Measurements from ENCODE around the gene CBX1. TPM values are rescaled to one million over a fixed set of nuclear protein-coding genes. Genes with fewer than 3 reads are reported as not detected.

CBX1 gene
- total RNA-seq, 6 donors from 2014 or later = 12.6 to 38.8 (median 28.0) TPM

DNA sequence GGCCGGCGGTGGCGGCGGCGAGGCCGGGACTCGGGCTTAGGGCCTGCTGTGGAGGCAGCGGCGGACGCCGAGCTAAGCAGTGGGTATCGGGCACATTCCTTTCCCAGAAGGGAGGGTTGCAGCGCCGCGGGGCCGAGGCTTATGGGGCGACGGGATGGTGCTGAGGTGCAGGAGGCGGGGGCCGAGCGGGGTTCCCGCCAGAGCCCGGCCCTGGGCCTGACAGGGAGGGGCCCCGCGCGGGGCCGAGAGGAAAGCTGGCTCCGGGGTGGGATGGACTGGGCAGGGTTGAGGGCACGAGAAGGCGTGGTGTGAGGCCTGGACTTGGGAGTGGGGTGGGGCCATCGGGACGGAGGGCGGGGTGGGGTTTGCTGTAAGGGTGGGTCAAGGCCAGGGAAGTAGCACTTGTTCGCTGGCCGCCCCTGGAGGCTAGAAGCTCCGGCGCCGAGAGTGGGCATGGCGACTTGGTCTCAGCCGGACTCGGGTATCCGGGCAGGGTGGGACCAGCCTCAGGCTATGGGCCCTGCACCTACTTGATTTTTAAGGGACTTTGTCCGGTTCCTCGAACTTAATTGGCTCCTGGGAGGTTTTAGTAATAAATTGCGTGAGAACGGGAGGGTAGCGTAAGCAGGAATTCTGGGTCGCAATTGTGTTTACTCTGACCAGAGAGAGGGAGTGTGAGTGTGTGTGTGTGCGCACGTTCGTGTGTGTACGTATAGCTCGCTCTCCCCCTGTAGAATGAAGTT lies 52.7 kb downstream of the CBX1 start:
- H3K27ac ChIP-seq = peak overlapping the region; percentile 94 to 98 (median 96)
- peaks cover 47 to 61% (median 52%) of the 10 kb centered on the region in 4 donors for H3K4me1 ChIP-seq
- peak; percentile 88 to 91 for ATAC-seq (ENCODE audit: low FRiP score in 2 of 2)
- H3K36me3 ChIP-seq = peaks cover 0 to 19% (median 9%) of the 10 kb centered on the region in 4 donors
- peak overlapping the region; percentile 69 to 94 (median 85) for H3K4me3 ChIP-seq
- peak; percentile 96 for DNase-seq
- H3K9me3 ChIP-seq = no peaks in the 10 kb centered on the region
- 0% methylated on average over 23 to 31 of the region's 53 CpGs for WGBS, 2 donors
- peak; percentile 44 to 94 for TF ChIP-seq POLR2AphosphoS5 (IDR thresholded peaks at IDR 0.05)
- TF ChIP-seq, protein P1, sequence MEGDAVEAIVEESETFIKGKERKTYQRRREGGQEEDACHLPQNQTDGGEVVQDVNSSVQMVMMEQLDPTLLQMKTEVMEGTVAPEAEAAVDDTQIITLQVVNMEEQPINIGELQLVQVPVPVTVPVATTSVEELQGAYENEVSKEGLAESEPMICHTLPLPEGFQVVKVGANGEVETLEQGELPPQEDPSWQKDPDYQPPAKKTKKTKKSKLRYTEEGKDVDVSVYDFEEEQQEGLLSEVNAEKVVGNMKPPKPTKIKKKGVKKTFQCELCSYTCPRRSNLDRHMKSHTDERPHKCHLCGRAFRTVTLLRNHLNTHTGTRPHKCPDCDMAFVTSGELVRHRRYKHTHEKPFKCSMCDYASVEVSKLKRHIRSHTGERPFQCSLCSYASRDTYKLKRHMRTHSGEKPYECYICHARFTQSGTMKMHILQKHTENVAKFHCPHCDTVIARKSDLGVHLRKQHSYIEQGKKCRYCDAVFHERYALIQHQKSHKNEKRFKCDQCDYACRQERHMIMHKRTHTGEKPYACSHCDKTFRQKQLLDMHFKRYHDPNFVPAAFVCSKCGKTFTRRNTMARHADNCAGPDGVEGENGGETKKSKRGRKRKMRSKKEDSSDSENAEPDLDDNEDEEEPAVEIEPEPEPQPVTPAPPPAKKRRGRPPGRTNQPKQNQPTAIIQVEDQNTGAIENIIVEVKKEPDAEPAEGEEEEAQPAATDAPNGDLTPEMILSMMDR (IDR thresholded peaks at IDR 0.05) = no peak
- TF ChIP-seq POLR2A (IDR thresholded peaks at IDR 0.05) = peak; percentile 18 to 81 (median 54)
- TF ChIP-seq EP300 (IDR thresholded peaks at IDR 0.05) = no peak
- no peaks in the 10 kb centered on the region for H3K27me3 ChIP-seq

DNA sequence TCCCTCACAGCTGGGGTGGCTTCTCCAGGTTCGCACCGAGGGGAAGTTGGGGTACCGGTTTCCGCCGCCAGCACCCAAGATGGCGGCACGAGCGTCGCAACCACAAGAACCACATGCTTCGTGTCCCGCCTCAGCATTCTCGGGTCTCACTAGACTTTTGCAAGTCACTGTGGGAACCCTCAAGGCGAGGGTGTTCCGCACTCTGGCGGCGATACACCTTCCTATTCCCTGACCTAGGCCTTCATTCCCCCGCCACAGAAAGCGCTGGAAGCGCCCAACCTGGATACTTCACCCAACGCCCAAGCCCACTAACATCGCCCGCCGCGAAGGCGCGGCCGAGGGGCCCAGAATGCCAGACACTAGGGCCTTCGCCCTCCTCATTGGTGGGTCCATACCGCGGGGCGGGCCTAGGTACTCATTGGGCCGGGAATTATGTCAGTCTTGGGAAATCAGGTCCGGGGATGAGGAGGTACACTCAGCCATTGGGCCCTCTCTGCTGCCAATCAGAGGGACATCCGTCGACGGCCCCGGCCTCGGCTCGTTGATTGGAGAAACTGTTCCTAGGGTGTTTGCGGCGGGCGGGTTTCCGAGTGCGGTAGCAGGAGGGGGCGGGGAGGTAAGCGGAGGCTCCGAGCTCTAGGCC lies 53.4 kb downstream of the CBX1 start, which contains the start of gene NFE2L1:
NFE2L1 (plus strand) TSS at position 619 of the 643 bp plus-strand sequence. CDS start 2,760 bp downstream, outside the sequence.
- Histone ChIP-seq H3K9me3 (no peaks in the 10 kb centered on the region), H3K4me3 (peak within 1 kb of the TSS; percentile 69 to 94 (median 85)), H3K4me1 (peaks cover 40 to 54% (median 45%) of the 10 kb centered on the region in 4 donors), H3K27me3 (no peaks in the 10 kb centered on the region), H3K36me3 (peaks cover 0 to 19% (median 9%) of the 10 kb centered on the region in 4 donors), H3K27ac (peak within 1 kb of the TSS; percentile 94 to 98 (median 96))
- peak; percentile 96 to 100 for DNase-seq
- WGBS, 2 donors = 1% methylated on average over 15 to 44 of the region's 47 CpGs
- peak; percentile 96 to 98 for ATAC-seq (ENCODE audit: low FRiP score in 2 of 2)
- TF ChIP-seq EP300 (IDR thresholded peaks at IDR 0.05) (no peak), POLR2AphosphoS5 (IDR thresholded peaks at IDR 0.05) (peak; percentile 60 to 73), POLR2A (IDR thresholded peaks at IDR 0.05) (peak; percentile 59 to 91 (median 84))
- TF ChIP-seq, protein P1 (IDR thresholded peaks at IDR 0.05) = peak in 1 of 6 experiments; percentile 45

DNA sequence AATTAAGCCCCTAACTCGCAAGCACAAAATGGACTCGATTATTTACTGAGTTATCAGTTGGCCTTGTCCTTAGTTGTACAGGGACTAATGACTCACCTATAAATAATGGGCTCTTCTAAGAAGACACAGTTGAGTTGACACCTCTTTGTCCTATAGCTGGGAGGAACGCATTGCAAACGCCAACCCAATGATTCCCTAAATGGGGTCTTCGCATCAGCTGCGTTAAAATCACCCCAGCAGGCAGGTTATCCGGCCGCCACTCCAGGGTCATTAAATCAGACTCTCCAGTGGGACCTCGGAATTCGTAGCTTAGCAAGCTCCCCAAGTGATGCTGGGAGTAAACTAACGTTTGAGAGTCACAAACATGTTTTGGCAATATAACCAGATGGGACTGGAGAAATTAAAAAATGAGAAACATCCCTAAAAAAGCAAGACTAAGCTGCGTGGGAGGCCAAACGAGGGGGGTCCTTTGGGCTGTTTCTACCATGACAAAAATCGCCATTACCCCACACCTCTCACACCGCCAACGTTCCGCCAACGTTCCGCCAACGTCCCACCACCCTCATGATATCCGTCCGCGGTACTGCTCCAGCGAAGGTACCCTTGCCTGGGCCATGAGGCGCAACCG lies 54.1 kb downstream of the CBX1 start:
- DNase-seq (no peak), ATAC-seq (ENCODE audit: low FRiP score in 2 of 2) (no peak)
- H3K27me3 ChIP-seq = no peaks in the 10 kb centered on the region
- peak overlapping the region; percentile 94 to 98 (median 96) for H3K27ac ChIP-seq
- H3K4me1 ChIP-seq = peaks cover 34 to 48% (median 39%) of the 10 kb centered on the region in 4 donors
- 4 to 6% methylated on average over 26 of the region's 26 CpGs for WGBS, 2 donors
- TF ChIP-seq POLR2A (IDR thresholded peaks at IDR 0.05) (no peak), EP300 (IDR thresholded peaks at IDR 0.05) (no peak), POLR2AphosphoS5 (IDR thresholded peaks at IDR 0.05) (no peak)
- TF ChIP-seq, protein P1 (IDR thresholded peaks at IDR 0.05) = no peak
- peak overlapping the region; percentile 40 to 85 (median 77) for H3K4me3 ChIP-seq
- no peaks in the 10 kb centered on the region for H3K9me3 ChIP-seq
- peaks cover 0 to 14% (median 9%) of the 10 kb centered on the region in 4 donors for H3K36me3 ChIP-seq

GRCh38 chr17:48046296-48046695 lies 55.0 kb downstream of the CBX1 start:
- no peaks in the 10 kb centered on the region for H3K27me3 ChIP-seq
- ATAC-seq (ENCODE audit: low FRiP score in 2 of 2) = no peak
- TF ChIP-seq, protein P1 (IDR thresholded peaks at IDR 0.05) = no peak
- TF ChIP-seq POLR2A (IDR thresholded peaks at IDR 0.05) = no peak
- no peak for TF ChIP-seq EP300 (IDR thresholded peaks at IDR 0.05)
- no peak for TF ChIP-seq POLR2AphosphoS5 (IDR thresholded peaks at IDR 0.05)
- H3K4me1 ChIP-seq = peaks cover 25 to 38% (median 30%) of the 10 kb centered on the region in 4 donors
- H3K4me3 ChIP-seq = no peak overlapping the region
- WGBS, 2 donors = 90 to 95% methylated on average over 7 of the region's 7 CpGs
- H3K36me3 ChIP-seq = peaks cover 0 to 6% (median 4%) of the 10 kb centered on the region in 4 donors
- no peak overlapping the region for H3K27ac ChIP-seq
- DNase-seq = no peak
- no peaks in the 10 kb centered on the region for H3K9me3 ChIP-seq

Data from upper lobe of left lung (tissue), 6 donors.